ENCODE measurements around the gene MGAT3.
A peak's percentile ranks its signal among the peaks of the same experiment; 100 is the strongest.

MGAT3 gene

GRCh38 chr22:39446239-39446721 lies 10.5 kb upstream of the MGAT3 start:
- no peaks in the 10 kb centered on the region for H3K9me2 ChIP-seq (replicated peaks; ENCODE audit: insufficient read depth, low read length)
- H3K9me3 ChIP-seq (ENCODE audit: insufficient read depth, low read length), result no peaks in the 10 kb centered on the region
- H3K79me2 ChIP-seq (ENCODE audit: insufficient read depth, low read length), result peaks cover 39% of the 10 kb centered on the region
- peak overlapping the region; percentile 98 for H3K27ac ChIP-seq (ENCODE audit: low read depth, low read length)
- peak overlapping the region; percentile 72 for H3K9ac ChIP-seq (ENCODE audit: low read length)
- no peaks in the 10 kb centered on the region for H3K36me3 ChIP-seq (ENCODE audit: low read length)
- H3K27me3 ChIP-seq (ENCODE audit: low read length), result no peaks in the 10 kb centered on the region
- no peaks in the 10 kb centered on the region for H4K20me1 ChIP-seq (ENCODE audit: low read depth, low read length)
- no peak for TF ChIP-seq EZH2phosphoT487 (conservative IDR thresholded peaks at IDR 0.05; ENCODE audit: low read length)
- TF ChIP-seq, protein P1, sequence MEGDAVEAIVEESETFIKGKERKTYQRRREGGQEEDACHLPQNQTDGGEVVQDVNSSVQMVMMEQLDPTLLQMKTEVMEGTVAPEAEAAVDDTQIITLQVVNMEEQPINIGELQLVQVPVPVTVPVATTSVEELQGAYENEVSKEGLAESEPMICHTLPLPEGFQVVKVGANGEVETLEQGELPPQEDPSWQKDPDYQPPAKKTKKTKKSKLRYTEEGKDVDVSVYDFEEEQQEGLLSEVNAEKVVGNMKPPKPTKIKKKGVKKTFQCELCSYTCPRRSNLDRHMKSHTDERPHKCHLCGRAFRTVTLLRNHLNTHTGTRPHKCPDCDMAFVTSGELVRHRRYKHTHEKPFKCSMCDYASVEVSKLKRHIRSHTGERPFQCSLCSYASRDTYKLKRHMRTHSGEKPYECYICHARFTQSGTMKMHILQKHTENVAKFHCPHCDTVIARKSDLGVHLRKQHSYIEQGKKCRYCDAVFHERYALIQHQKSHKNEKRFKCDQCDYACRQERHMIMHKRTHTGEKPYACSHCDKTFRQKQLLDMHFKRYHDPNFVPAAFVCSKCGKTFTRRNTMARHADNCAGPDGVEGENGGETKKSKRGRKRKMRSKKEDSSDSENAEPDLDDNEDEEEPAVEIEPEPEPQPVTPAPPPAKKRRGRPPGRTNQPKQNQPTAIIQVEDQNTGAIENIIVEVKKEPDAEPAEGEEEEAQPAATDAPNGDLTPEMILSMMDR (IDR thresholded peaks at IDR 0.05; ENCODE audit: insufficient read depth, low read length, poor library complexity, severe bottlenecking), result no peak
- peak overlapping the region; percentile 69 for H3K4me2 ChIP-seq (ENCODE audit: low read depth, low read length, poor library complexity, severe bottlenecking)
- peaks cover 91% of the 10 kb centered on the region for H3F3A ChIP-seq (ENCODE audit: insufficient read depth)
- H3K4me3 ChIP-seq (ENCODE audit: insufficient read depth, low read length, poor library complexity, severe bottlenecking), result peak overlapping the region; percentile 12
- H2AFZ ChIP-seq (ENCODE audit: low read depth, low read length, severe bottlenecking), result no peak overlapping the region

GRCh38 chr22:39448205-39449054 lies 8.4 kb upstream of the MGAT3 start:
- Histone ChIP-seq H3F3A (ENCODE audit: insufficient read depth) (peaks cover 88% of the 10 kb centered on the region), H2AFZ (ENCODE audit: low read depth, low read length, severe bottlenecking) (no peak overlapping the region), H4K20me1 (ENCODE audit: low read depth, low read length) (no peaks in the 10 kb centered on the region), H3K9ac (ENCODE audit: low read length) (peak overlapping the region; percentile 91), H3K4me2 (ENCODE audit: low read depth, low read length, poor library complexity, severe bottlenecking) (peak overlapping the region; percentile 86), H3K9me2 (replicated peaks; ENCODE audit: insufficient read depth, low read length) (no peaks in the 10 kb centered on the region), H3K4me3 (ENCODE audit: insufficient read depth, low read length, poor library complexity, severe bottlenecking) (peak overlapping the region; percentile 57), H3K9me3 (ENCODE audit: insufficient read depth, low read length) (no peaks in the 10 kb centered on the region), H3K36me3 (ENCODE audit: low read length) (no peaks in the 10 kb centered on the region), H3K79me2 (ENCODE audit: insufficient read depth, low read length) (peaks cover 57% of the 10 kb centered on the region), H3K27ac (ENCODE audit: low read depth, low read length) (peak overlapping the region; percentile 98), H3K27me3 (ENCODE audit: low read length) (no peaks in the 10 kb centered on the region)
- TF ChIP-seq, protein P1 (IDR thresholded peaks at IDR 0.05; ENCODE audit: insufficient read depth, low read length, poor library complexity, severe bottlenecking), result no peak
- no peak for TF ChIP-seq EZH2phosphoT487 (conservative IDR thresholded peaks at IDR 0.05; ENCODE audit: low read length)

GRCh38 chr22:39449708-39450107 lies 7.1 kb upstream of the MGAT3 start:
- H3K79me2 ChIP-seq (ENCODE audit: insufficient read depth, low read length), result peaks cover 70% of the 10 kb centered on the region
- no peaks in the 10 kb centered on the region for H3K9me2 ChIP-seq (replicated peaks; ENCODE audit: insufficient read depth, low read length)

More at GRCh38 chr22:39449708-39450107, 7.1 kb upstream of the MGAT3 start:
- Histone ChIP-seq H2AFZ (ENCODE audit: low read depth, low read length, severe bottlenecking) (no peak overlapping the region), H3K4me2 (ENCODE audit: low read depth, low read length, poor library complexity, severe bottlenecking) (peak overlapping the region; percentile 86), H3K9me3 (ENCODE audit: insufficient read depth, low read length) (no peaks in the 10 kb centered on the region), H3K4me3 (ENCODE audit: insufficient read depth, low read length, poor library complexity, severe bottlenecking) (peak overlapping the region; percentile 57), H3K27ac (ENCODE audit: low read depth, low read length) (peak overlapping the region; percentile 98), H3K36me3 (ENCODE audit: low read length) (no peaks in the 10 kb centered on the region; the same call in 1 of the 2 replicates), H3K9ac (ENCODE audit: low read length) (peak overlapping the region; percentile 91), H3K27me3 (ENCODE audit: low read length) (no peaks in the 10 kb centered on the region), H4K20me1 (ENCODE audit: low read depth, low read length) (no peaks in the 10 kb centered on the region), H3F3A (ENCODE audit: insufficient read depth) (peaks cover 84% of the 10 kb centered on the region)
- no peak for TF ChIP-seq EZH2phosphoT487 (conservative IDR thresholded peaks at IDR 0.05; ENCODE audit: low read length)
- TF ChIP-seq, protein P1 (IDR thresholded peaks at IDR 0.05; ENCODE audit: insufficient read depth, low read length, poor library complexity, severe bottlenecking), result no peak

Data from SU-DHL-6 (cell line).